Esophagus squamous epithelium (tissue), 4 donors: Measurements from ENCODE around the gene MAN2B1.

Experiments used
- POLR2A ChIP-seq, 4 donors: fragments of 450-650 bp; IDR thresholded peaks; one replicate each; pipeline ENCODE4 v1.6.1; 2017; ENCODE audit warnings: antibody characterized with exemption in 4 of 4, mild to moderate bottlenecking in 4 of 4, moderate library complexity in 3 of 4
- TF ChIP-seq, protein P1 (sequence below), 6 experiments: fragments of 450-650 bp in 4 of 6; fragments of 200-600 bp in 2 of 6; sonication (generic) in 2 of 6; IDR thresholded peaks; one replicate each; pipeline ENCODE4 v1.5.1; 2016 to 2019; ENCODE audit warnings: antibody characterized with exemption in 6 of 6, mild to moderate bottlenecking in 4 of 6, moderate library complexity in 4 of 6

DNA sequence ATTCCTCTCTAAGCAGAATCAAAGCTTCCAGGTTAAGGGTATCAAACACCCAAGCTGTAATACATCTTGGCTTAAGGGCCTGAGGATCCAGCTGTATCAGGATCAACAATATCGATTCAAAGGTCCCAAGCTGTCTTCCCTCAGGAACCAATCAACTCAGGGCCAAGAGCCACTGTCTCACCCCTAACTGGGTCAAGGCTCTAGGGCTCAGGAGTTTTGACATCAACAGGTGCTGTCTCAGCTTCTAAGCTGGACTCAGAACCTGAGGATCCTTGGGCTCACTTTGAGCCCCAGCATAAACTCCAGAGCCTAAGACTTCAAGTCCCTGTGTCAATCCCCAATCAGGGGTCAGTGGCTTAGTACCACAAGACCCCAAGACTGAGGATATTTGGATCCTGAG lies 29.0 kb upstream of the MAN2B1 start:
- TF ChIP-seq, protein P1, sequence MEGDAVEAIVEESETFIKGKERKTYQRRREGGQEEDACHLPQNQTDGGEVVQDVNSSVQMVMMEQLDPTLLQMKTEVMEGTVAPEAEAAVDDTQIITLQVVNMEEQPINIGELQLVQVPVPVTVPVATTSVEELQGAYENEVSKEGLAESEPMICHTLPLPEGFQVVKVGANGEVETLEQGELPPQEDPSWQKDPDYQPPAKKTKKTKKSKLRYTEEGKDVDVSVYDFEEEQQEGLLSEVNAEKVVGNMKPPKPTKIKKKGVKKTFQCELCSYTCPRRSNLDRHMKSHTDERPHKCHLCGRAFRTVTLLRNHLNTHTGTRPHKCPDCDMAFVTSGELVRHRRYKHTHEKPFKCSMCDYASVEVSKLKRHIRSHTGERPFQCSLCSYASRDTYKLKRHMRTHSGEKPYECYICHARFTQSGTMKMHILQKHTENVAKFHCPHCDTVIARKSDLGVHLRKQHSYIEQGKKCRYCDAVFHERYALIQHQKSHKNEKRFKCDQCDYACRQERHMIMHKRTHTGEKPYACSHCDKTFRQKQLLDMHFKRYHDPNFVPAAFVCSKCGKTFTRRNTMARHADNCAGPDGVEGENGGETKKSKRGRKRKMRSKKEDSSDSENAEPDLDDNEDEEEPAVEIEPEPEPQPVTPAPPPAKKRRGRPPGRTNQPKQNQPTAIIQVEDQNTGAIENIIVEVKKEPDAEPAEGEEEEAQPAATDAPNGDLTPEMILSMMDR (IDR thresholded peaks at IDR 0.05): no peak
- TF ChIP-seq POLR2A (IDR thresholded peaks at IDR 0.05): no peak
